Bone marrow (tissue), 2 donors: Measurements from ENCODE around the gene TAF13.
"Not testable (repeated sequence)": the region's sequence is repeated elsewhere in the genome, so short reads cannot be mapped to it uniquely, and the experiment has no call there.

Source experiments
- DNase-seq, 2 donors: peaks; one replicate each; lab custom pipeline; 2025; lab: John Stamatoyannopoulos, UW

Gene TAF13

DNA sequence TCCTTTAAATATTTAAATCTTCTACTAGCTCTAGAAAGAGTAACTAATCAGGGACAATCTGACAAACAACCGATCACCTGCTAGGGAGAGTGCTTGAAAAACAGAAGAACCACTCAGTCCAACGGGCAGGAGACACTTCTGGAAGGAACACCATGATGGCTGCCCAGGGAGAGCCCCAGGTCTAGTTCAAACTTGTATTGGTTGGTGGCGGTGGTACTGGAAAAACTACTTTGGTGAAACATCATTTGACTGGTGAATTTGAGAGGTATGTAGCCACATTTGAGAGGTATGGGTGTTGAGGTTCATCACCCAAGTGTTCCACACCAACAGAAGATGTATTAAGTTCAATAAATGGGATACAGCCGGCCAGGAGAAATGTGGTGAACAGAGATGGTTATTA is 29.1 kb downstream of the TAF13 start:
- DNase-seq, result no peak

DNA sequence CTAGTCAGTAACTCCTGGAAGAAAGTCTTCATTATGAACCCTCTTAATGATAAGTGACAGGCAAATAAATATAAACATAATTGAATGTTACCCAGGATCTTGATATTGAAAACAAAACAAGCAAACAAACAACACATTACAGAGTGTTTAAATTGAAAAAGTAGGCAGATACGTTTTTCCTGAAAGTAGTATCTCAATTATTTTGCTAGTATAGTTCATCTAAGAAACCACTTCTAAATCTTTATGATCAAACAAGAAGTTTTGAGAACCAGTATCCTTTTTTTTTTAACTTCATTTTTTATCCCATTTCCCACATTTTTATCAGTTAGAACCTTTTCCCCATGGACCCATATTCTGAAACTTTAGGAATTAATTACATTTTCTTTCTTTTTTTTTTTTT is 30.2 kb downstream of the TAF13 start:
- no peak for DNase-seq

DNA sequence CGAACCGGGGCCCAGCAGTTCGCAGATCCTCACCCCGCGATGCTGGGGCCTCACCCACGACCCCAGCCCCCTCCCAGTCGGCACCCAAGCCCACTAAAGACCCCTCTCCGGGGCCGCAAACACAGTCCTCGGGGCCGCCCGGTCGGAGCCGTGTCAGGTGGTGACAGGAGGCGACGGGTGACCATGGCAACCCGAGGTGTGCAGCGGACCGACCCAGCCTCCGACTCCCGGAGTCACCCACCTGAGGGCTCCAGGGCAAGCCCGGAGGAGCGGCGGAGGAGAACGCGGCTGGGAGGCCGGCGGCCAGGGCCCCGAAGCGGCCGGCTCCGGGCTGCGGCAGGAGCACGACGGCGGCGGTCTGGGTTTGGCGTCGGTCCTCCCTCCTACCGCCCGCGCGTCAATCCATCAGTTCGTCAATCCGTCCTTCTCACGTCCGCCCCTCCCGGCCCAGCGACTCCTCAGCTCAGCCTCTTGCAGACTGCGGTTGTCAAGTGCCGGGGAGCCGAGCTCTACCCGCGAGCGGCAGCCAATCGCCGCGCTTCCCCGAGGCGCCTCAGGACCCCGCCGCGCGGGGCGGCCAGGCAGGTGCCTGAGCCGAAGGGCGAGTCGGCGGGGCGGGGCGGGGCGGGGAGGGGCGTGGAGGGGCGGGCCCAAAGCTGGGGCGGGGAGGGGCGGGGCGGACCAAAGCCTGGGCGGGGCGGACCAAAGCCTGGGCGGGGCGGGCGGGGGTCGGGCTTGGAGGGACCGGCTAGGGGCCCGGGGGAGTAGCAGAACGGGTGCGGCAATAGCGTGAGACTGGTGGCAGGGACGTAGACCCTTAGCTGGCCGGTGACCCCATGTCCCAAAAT is 34.0 kb downstream of the TAF13 start, which contains the start of gene WDR47:
Gene WDR47, minus strand, starts transcription at position 482 of the 848 bp plus-strand sequence. CDS start 18,590 bp downstream, outside the sequence.
- DNase-seq, result peak; percentile 68 to 90

DNA sequence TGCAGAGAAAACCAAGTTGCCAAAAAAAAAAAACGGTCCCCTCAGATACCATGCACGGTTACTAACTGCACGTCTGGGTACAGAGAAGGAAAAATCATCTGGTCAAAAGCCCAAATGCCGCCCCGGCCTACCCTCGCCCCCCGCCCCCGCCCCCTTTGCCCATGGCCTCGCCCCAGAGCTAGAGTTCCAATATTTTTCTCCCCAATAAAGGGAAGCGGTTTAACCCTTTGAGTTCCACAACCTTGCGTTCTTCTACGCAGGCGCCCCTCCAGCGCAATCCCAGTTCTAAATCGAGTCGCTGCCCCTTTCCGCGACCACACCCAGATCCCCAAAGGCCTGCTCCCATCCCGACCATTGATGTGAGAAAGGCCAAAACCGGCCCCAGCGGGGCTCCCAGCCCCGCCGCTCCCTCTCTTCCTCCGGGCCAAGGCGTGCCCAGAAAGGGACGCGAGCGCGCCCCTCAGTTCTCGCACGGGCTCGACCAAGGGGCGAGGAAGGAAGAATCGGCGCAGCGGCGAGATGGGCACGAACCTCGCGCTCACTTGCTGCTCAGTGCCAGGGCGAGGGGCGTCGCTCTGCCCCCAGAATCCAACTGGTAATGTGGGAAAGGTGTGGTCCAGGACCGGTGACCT is 34.7 kb downstream of the TAF13 start:
- DNase-seq, result no peak

DNA sequence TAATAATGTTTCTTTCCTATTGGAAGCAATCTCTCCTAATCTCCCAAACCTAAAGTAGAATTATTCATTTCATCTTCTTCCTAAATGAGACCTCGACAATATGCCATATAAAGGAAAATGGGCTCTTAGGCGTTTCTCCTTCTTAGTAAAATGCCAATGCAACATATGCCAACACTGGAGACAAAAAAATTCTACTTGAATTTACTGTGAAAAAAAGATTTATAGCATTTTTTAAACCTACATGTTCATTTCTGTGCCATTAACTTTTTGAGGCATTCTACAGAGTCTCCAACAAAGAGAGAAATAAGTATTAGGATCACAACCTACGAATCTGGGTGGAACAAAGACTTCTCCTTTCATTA is 35.2 kb downstream of the TAF13 start:
- DNase-seq, result no peak

DNA sequence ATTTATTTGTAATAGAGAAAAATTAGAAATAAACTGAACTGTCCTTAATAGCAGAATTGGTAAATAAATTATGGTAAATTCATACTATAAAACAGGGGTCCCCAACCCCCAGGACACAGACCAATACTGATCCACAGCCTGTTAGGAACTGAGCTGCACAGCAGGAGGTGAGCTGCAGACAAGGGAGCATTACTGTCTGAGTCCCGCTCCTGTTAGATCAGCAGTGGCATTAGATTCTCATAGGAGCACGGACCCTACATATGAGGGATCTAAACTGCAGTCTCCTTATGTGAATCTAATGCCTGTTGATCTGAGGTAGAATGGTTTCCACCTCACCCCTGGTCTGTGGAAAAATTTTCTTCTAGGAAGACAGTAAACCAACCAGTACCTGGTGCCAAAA is 41.4 kb downstream of the TAF13 start:
- DNase-seq, result no peak

DNA sequence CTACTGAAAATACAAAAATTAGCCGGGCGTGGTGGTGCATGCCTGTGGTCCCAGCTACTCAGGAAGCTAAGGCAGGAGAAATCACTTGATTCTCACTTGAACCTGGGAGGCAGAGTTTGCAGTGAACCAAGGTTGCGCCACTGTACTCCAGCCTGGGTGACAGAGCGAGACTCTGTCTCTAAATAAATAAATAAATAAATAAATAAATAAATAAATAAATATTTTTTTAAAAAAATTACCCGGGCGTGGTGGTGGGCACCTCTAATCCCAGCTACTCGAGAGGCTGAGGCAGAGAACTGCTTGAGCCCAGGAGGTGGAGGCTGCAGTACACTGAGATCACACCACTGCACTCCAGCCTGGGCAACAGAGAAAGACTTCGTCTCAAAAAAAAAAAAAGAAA is 46.3 kb downstream of the TAF13 start:
- DNase-seq, result not testable (repeated sequence)

DNA sequence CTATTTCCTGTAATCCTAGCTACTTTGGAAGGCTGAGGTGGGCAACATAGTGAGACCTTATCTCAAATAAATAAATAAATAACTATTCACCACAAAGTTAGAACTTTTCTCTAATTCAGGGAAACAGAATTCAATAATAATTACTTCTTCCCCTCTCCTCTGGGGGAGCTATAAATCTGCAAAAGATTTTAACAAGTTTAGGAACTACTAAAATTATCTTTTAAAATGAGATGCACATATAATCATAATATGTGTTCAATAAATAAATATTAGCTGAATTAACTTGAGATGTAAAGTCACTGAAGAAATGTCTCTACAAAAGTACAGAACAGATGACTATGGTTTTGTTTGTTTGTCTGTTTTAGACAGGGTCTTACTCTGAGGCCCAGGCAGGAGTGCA is 48.0 kb downstream of the TAF13 start:
- no peak for DNase-seq

DNA sequence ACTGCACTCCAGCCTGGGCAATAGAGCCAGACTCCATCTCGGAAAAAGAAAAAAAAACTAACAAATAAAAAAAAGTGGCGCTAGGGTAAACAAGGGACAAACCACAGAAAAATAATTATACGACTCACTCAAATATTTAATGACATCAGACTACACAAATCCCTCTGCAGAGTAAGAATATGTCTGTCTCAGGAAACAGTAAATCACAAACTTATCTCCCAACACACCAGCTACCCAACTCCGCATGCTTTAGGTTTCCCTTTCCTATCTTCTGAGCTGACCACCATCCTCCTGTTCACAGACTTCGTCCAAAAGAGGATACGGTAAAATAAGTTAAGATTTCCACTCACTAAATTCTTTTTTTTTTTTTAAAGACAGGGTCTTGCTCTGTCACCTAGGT is 50.1 kb downstream of the TAF13 start:
- no peak for DNase-seq

DNA sequence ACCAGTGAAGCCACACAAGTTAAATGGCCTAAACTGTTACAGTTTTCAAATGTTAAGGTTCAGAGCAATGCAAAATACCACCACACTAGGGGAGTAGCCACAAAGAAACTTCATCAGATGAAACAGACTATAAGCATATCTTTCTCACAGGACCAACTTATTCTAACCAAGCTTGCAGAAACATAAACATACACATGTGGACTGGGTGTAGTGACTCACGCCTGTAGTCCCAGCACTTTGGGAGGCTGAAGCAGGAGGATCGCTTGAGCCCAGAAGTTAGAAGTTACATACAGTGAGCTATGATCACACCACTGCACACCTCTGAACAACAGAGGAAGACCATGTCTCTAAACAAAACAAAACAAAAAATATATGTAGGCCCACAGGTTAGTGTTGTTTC is 51.2 kb downstream of the TAF13 start:
- DNase-seq, result no peak

DNA sequence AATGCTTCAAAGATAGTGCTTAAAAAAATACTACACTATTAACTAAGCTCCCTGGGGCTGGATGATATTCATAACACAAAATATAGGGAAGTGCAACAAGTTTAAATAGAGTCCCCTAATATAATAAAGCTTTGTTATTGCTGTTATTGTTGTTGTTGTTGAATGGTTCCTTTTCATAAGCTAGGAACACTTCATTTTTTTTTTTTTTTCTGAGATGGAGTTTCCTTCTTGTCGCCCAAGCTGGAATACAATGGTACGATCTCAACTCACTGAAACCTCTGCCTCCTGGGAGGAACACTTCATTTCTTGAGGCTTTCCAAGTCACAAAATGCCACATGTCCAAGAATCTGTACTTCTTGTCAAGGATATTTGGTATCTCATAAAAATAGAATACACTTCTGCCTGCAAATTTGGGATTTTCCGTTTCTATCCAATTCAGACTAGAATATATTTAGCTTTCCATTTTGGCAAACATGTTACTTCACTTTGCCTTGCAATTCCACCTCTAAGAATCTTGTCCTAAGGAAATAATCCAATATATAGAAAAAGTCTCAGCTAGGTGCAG is 55.0 kb downstream of the TAF13 start:
- no peak for DNase-seq

DNA sequence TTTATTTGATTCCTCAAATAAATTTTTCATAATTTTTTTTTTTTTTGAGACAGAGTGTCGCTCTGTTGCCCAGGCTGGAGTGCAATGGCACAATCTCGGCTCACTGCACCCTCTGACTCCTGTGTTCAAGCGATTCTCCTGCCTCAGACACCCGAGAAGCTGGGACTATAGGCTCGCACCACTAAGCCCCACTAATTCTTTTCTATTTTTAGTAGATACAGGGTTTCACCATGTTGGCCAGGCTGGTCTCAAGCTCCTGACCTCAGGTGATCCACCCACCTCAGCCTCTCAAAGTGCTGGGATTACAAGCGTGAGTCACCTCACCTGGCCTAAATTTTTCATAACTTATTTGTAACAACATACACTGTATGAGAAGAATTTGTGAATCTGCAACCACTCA is 58.1 kb downstream of the TAF13 start:
- DNase-seq, result not testable (repeated sequence)

DNA sequence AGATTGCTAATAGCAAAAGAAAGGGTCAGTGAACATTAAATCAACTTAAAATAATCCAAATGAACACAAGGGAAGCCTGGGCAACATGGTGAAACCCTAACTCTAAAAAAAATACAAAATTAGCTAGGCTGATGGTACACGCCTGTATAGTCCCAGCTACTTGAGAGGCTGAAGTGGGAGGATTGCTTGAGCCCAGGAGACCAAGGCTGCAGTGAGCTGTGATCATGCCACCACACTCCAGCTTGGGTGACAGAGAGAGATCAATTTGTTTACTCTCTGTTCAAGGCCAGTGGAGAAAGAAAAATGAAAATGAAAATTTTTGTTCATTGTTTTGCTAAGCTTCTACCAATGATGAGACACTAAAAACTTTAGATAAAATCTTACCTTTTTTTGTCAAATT is 58.7 kb downstream of the TAF13 start:
- DNase-seq, result no peak
